GM23338 (cell line): ENCODE results near the gene KCNJ10.

Source experiments
- CREB1 ChIP-seq: fragments of 250-450 bp; sonication (Bioruptor Pico); IDR thresholded peaks from 2 replicates; pipeline ENCODE4 v1.5.0; 2020; ENCODE audit warnings: low read depth, mild to moderate bottlenecking, moderate library complexity
- EZH2 ChIP-seq: fragments of 200-600 bp; sonication (generic); IDR thresholded peaks from one replicate; pipeline ENCODE4 v1.8.0; 2017; ENCODE audit warnings: antibody characterized with exemption, mild to moderate bottlenecking, low read depth; ENCODE audit not compliant: unreplicated experiment
- EZH2phosphoT487 ChIP-seq: fragments of 200-600 bp; sonication (generic); IDR thresholded peaks from one replicate; pipeline ENCODE4 v1.8.1; 2018; ENCODE audit warnings: antibody characterized with exemption; ENCODE audit not compliant: unreplicated experiment
- JUNB ChIP-seq: IDR thresholded peaks from one replicate; pipeline ENCODE4 v1.6.1; 2016; ENCODE audit warnings: antibody characterized with exemption; ENCODE audit not compliant: unreplicated experiment
- NANOG ChIP-seq: IDR thresholded peaks from 2 replicates; pipeline ENCODE4 v1.6.1; 2016; ENCODE audit warnings: antibody characterized with exemption, borderline replicate concordance
- POLR2AphosphoS5 ChIP-seq: IDR thresholded peaks from 2 replicates; pipeline ENCODE4 v1.6.1; 2016; ENCODE audit warnings: antibody characterized with exemption, low read depth
- REST ChIP-seq: IDR thresholded peaks from one replicate; pipeline ENCODE4 v1.6.1; 2018; ENCODE audit warnings: antibody characterized with exemption; ENCODE audit not compliant: unreplicated experiment
- STAT1 ChIP-seq: IDR thresholded peaks from one replicate; pipeline ENCODE4 v1.6.1; 2016; ENCODE audit warnings: antibody characterized with exemption; ENCODE audit not compliant: unreplicated experiment
- ZNF114 ChIP-seq: fragments of 250-450 bp; sonication (Bioruptor Pico); IDR thresholded peaks from 2 replicates; pipeline ENCODE4 v1.5.0; 2020; ENCODE audit warnings: mild to moderate bottlenecking, moderate library complexity
- ZNF331 ChIP-seq: fragments of 250-450 bp; sonication (Bioruptor Pico); IDR thresholded peaks from 2 replicates; pipeline ENCODE4 v1.5.0; 2020; ENCODE audit warnings: low read depth, mild to moderate bottlenecking, moderate library complexity
- TF ChIP-seq, protein P1 (sequence below), 2 experiments: fragments of 200-600 bp in 1 of 2; sonication (generic) in 1 of 2; conservative IDR thresholded peaks; 2 replicates each; pipeline versions ENCODE4 v1.5.1 to v1.6.1; 2016 to 2017; ENCODE audit warnings: antibody characterized with exemption in 2 of 2, low read depth in 2 of 2, mild to moderate bottlenecking in 2 of 2, moderate library complexity in 1 of 2
- TF ChIP-seq, protein P2 (sequence below): IDR thresholded peaks from 2 replicates; pipeline ENCODE4 v1.6.1; 2016; ENCODE audit warnings: antibody characterized with exemption

- TF ChIP-seq, protein P1, sequence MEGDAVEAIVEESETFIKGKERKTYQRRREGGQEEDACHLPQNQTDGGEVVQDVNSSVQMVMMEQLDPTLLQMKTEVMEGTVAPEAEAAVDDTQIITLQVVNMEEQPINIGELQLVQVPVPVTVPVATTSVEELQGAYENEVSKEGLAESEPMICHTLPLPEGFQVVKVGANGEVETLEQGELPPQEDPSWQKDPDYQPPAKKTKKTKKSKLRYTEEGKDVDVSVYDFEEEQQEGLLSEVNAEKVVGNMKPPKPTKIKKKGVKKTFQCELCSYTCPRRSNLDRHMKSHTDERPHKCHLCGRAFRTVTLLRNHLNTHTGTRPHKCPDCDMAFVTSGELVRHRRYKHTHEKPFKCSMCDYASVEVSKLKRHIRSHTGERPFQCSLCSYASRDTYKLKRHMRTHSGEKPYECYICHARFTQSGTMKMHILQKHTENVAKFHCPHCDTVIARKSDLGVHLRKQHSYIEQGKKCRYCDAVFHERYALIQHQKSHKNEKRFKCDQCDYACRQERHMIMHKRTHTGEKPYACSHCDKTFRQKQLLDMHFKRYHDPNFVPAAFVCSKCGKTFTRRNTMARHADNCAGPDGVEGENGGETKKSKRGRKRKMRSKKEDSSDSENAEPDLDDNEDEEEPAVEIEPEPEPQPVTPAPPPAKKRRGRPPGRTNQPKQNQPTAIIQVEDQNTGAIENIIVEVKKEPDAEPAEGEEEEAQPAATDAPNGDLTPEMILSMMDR (conservative IDR thresholded peaks at IDR 0.05; ENCODE audit: low read depth in 2 of 2), result peak; percentile 98 to 99
- TF ChIP-seq POLR2AphosphoS5 (no peak), EZH2phosphoT487 (no peak), EZH2 (no peak), ZNF331 (no peak), REST (no peak), JUNB (no peak), NANOG (no peak), CREB1 (CRISPR knock-in tag) (0 out of 2 replicates have a peak, but pooled peaks have one; percentile 23), STAT1 (no peak), ZNF114 (CRISPR knock-in tag) (no peak)
- TF ChIP-seq, protein P2, sequence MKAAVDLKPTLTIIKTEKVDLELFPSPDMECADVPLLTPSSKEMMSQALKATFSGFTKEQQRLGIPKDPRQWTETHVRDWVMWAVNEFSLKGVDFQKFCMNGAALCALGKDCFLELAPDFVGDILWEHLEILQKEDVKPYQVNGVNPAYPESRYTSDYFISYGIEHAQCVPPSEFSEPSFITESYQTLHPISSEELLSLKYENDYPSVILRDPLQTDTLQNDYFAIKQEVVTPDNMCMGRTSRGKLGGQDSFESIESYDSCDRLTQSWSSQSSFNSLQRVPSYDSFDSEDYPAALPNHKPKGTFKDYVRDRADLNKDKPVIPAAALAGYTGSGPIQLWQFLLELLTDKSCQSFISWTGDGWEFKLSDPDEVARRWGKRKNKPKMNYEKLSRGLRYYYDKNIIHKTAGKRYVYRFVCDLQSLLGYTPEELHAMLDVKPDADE, result no peak
These were observed 8.7 kb upstream of the KCNJ10 start for GRCh38 chr1:160078512-160079195.
